ENCODE measurements around the gene LNP1. TPM values are rescaled to one million over a fixed set of nuclear protein-coding genes. Genes with fewer than 3 reads are reported as not detected.

LNP1 gene
- total and polyA plus RNA-seq, 2 donors (not counting 3 experiments of a cell fraction or from before 2014, with no cell fraction given) = 0.80 TPM

GRCh38 chr3:100396967-100397366, 4.4 kb upstream of the LNP1 start:
- intact Hi-C loops (cut with micrococcal nuclease) (no loop called here), dilution Hi-C loops (cut with MboI; ENCODE audit: extremely low pct_ligation_motif_present, low sequenced_read_pairs) (no loop called here)
- H3K27me3 ChIP-seq (ENCODE audit: control insufficient read depth in 2 of 2, insufficient read depth in 2 of 2, low read length in 2 of 2) = no peaks in the 10 kb centered on the region
- H3K27ac ChIP-seq (ENCODE audit: insufficient read depth, low read depth, low read length) = no peak overlapping the region
- CTCF ChIA-PET = no interaction called here
- TF ChIP-seq CTCF (IDR thresholded peaks at IDR 0.05; ENCODE audit: extremely low read depth in 1 of 2, insufficient read depth in 1 of 2, low read depth in 1 of 2, low read length in 2 of 2) (no peak), MYC (IDR thresholded peaks at IDR 0.05; ENCODE audit: low read depth, low read length) (no peak), JUN (IDR thresholded peaks at IDR 0.05; ENCODE audit: borderline replicate concordance, insufficient read depth, insufficient read length, low read depth) (no peak), POLR2A (IDR thresholded peaks at IDR 0.05; ENCODE audit: low read depth, low read length) (no peak), POLR2AphosphoS5 (IDR thresholded peaks at IDR 0.05; ENCODE audit: insufficient read depth, low read depth, low read length) (no peak), FOS (IDR thresholded peaks at IDR 0.05; ENCODE audit: borderline replicate concordance, insufficient read depth, low read length) (no peak), GATA2 (IDR thresholded peaks at IDR 0.05; ENCODE audit: insufficient read depth, insufficient read length, low read depth, low read length) (no peak), EZH2 (IDR thresholded peaks at IDR 0.05; ENCODE audit: borderline replicate concordance, low read depth, low read length, severe bottlenecking) (no peak)
- TF ChIP-seq, protein P1, sequence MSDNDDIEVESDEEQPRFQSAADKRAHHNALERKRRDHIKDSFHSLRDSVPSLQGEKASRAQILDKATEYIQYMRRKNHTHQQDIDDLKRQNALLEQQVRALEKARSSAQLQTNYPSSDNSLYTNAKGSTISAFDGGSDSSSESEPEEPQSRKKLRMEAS (IDR thresholded peaks at IDR 0.05; ENCODE audit: insufficient read depth, insufficient read length) = no peak
- no peaks in the 10 kb centered on the region for H3K9me3 ChIP-seq (replicated peaks; ENCODE audit: control insufficient read depth, insufficient read depth, low read length)
- H3K36me3 ChIP-seq (ENCODE audit: control insufficient read depth in 2 of 2, extremely low read depth in 1 of 2, insufficient read depth in 2 of 2, low read length in 2 of 2) = no peaks in the 10 kb centered on the region
- H3K79me2 ChIP-seq (ENCODE audit: control insufficient read depth, insufficient read depth, low read length) = peaks cover 83% of the 10 kb centered on the region
- no peak overlapping the region for H3K4me3 ChIP-seq (replicated peaks in 1 of 3; ENCODE audit: insufficient read depth in 1 of 3, low read depth in 1 of 3, low read length in 3 of 3)
- FAIRE-seq (no peak), DNase-seq (ENCODE audit: low read depth, low spot score) (no peak)
- peaks cover 12% of the 10 kb centered on the region for H3K4me1 ChIP-seq (ENCODE audit: control insufficient read depth, extremely low read depth, insufficient read depth, low read length)
- no peak overlapping the region for H3K4me2 ChIP-seq (ENCODE audit: insufficient read depth, low read length)
- POLR2A ChIA-PET = no interaction called here
- H2AFZ ChIP-seq (ENCODE audit: low read depth, low read length) = no peak overlapping the region
- H3K9ac ChIP-seq (replicated peaks; ENCODE audit: extremely low read depth, insufficient read depth, low read length) = no peak overlapping the region
- no peaks in the 10 kb centered on the region for H4K20me1 ChIP-seq (replicated peaks; ENCODE audit: control insufficient read depth, extremely low read depth, insufficient read depth, low read length)
- H3K9me1 ChIP-seq (replicated peaks; ENCODE audit: control insufficient read depth, extremely low read depth, insufficient read depth, low read length) = no peaks in the 10 kb centered on the region
- BruUV-seq (replicated peaks) = no TSS peak

Data from endothelial cell of umbilical vein (primary cell).